HUES64 (cell line): ENCODE measurements around the gene MKLN1.
A peak's percentile ranks its signal among the peaks of the same experiment; 100 is the strongest.

ENCODE experiments used
- H3K27ac ChIP-seq: 2 replicates; pipeline ENCODE4 v1.7.0; 2013; ENCODE audit warnings: low read depth, low read length, inconsistent platforms
- H3K27me3 ChIP-seq: 2 replicates; pipeline ENCODE4 v1.6.1; 2013; ENCODE audit warnings: mild to moderate bottlenecking, low read length; ENCODE audit not compliant: insufficient read depth
- H3K36me3 ChIP-seq: 2 replicates; pipeline ENCODE4 v1.6.1; 2013; ENCODE audit warnings: mild to moderate bottlenecking, low read length; ENCODE audit not compliant: insufficient read depth
- H3K4me1 ChIP-seq: 2 replicates; pipeline ENCODE4 v1.6.1; 2013; ENCODE audit warnings: mild to moderate bottlenecking, low read length, moderate library complexity; ENCODE audit not compliant: insufficient read depth
- H3K4me3 ChIP-seq: 2 replicates; pipeline ENCODE4 v1.5.1; 2013; ENCODE audit warnings: mild to moderate bottlenecking, low read length, moderate library complexity
- H3K9ac ChIP-seq: 2 replicates; pipeline ENCODE4 v1.6.1; 2013; ENCODE audit warnings: mild to moderate bottlenecking, low read depth, low read length
- H3K9me3 ChIP-seq: 2 replicates; pipeline ENCODE4 v1.6.1; 2013; ENCODE audit warnings: low read depth, low read length; ENCODE audit not compliant: insufficient read depth
- WGBS: fragments of 150-250, 120-280 bp; methylation state at CpG from one replicate; pipeline ENCODE4 v1.1.7; 2013; ENCODE audit warnings: missing lambda C conversion rate; 5-methylcytosine and 5-hydroxymethylcytosine counted together

MKLN1 gene

GRCh38 chr7:131489881-131490280, 162.2 kb downstream of the MKLN1 start:
- Histone ChIP-seq H3K27ac (no peak overlapping the region), H3K4me3 (no peak overlapping the region), H3K4me1 (no peaks in the 10 kb centered on the region), H3K27me3 (no peaks in the 10 kb centered on the region), H3K9ac (no peak overlapping the region), H3K36me3 (peaks cover 7% of the 10 kb centered on the region), H3K9me3 (no peaks in the 10 kb centered on the region)
- 96% methylated on average over 3 of the region's 4 CpGs for WGBS

GRCh38 chr7:131493081-131493480, 165.4 kb downstream of the MKLN1 start:
- H3K27me3 ChIP-seq = no peaks in the 10 kb centered on the region
- WGBS = 88% methylated on average over 1 of the region's 2 CpGs
- no peaks in the 10 kb centered on the region for H3K4me1 ChIP-seq
- H3K27ac ChIP-seq = no peak overlapping the region
- no peak overlapping the region for H3K4me3 ChIP-seq
- peaks cover 16% of the 10 kb centered on the region for H3K36me3 ChIP-seq
- H3K9ac ChIP-seq = no peak overlapping the region
- no peaks in the 10 kb centered on the region for H3K9me3 ChIP-seq

GRCh38 chr7:131493581-131493980, 165.9 kb downstream of the MKLN1 start:
- Histone ChIP-seq H3K4me1 (no peaks in the 10 kb centered on the region), H3K27ac (no peak overlapping the region), H3K9ac (no peak overlapping the region), H3K27me3 (no peaks in the 10 kb centered on the region), H3K36me3 (peaks cover 21% of the 10 kb centered on the region), H3K9me3 (no peaks in the 10 kb centered on the region), H3K4me3 (no peak overlapping the region)

- WGBS = 100% methylated on average over 1 of the region's 2 CpGs
- H3K27ac ChIP-seq = no peak overlapping the region
- no peaks in the 10 kb centered on the region for H3K4me1 ChIP-seq
- no peaks in the 10 kb centered on the region for H3K27me3 ChIP-seq
- peaks cover 27% of the 10 kb centered on the region for H3K36me3 ChIP-seq
- H3K4me3 ChIP-seq = no peak overlapping the region
- no peak overlapping the region for H3K9ac ChIP-seq
- H3K9me3 ChIP-seq = no peaks in the 10 kb centered on the region
These were observed 166.5 kb downstream of the MKLN1 start for GRCh38 chr7:131494182-131494581.

GRCh38 chr7:131495669-131496498, 168.2 kb downstream of the MKLN1 start:
- WGBS = 86% methylated on average over 7 of the region's 7 CpGs
- Histone ChIP-seq H3K4me3 (no peak overlapping the region), H3K27me3 (no peaks in the 10 kb centered on the region)

GRCh38 chr7:131497454-131497853, 169.8 kb downstream of the MKLN1 start:
- Histone ChIP-seq H3K27me3 (no peaks in the 10 kb centered on the region), H3K4me3 (no peak overlapping the region), H3K27ac (peak overlapping the region; percentile 58; the same call in 1 of the 2 replicates), H3K4me1 (no peaks in the 10 kb centered on the region), H3K9me3 (no peaks in the 10 kb centered on the region), H3K9ac (no peak overlapping the region), H3K36me3 (peaks cover 59% of the 10 kb centered on the region)
- 92% methylated on average over 7 of the region's 7 CpGs for WGBS

More at GRCh38 chr7:131495669-131496498, 168.2 kb downstream of the MKLN1 start:
- Histone ChIP-seq H3K9ac (no peak overlapping the region), H3K9me3 (no peaks in the 10 kb centered on the region), H3K36me3 (peaks cover 43% of the 10 kb centered on the region), H3K4me1 (no peaks in the 10 kb centered on the region), H3K27ac (no peak overlapping the region)

- Histone ChIP-seq H3K9me3 (no peaks in the 10 kb centered on the region), H3K4me3 (no peak overlapping the region), H3K27ac (peak overlapping the region; percentile 20; the same call in 1 of the 2 replicates), H3K36me3 (peaks cover 68% of the 10 kb centered on the region), H3K4me1 (no peaks in the 10 kb centered on the region), H3K9ac (no peak overlapping the region), H3K27me3 (no peaks in the 10 kb centered on the region)
- 82% methylated on average over 4 of the region's 4 CpGs for WGBS
These were observed 170.7 kb downstream of the MKLN1 start for GRCh38 chr7:131498237-131498885.

- Histone ChIP-seq H3K4me3 (no peak overlapping the region), H3K4me1 (no peaks in the 10 kb centered on the region), H3K27me3 (no peaks in the 10 kb centered on the region), H3K9me3 (no peaks in the 10 kb centered on the region), H3K27ac (no peak overlapping the region), H3K9ac (no peak overlapping the region), H3K36me3 (peaks cover 82% of the 10 kb centered on the region)
- WGBS = 94% methylated on average over 6 of the region's 6 CpGs
These were observed 172.1 kb downstream of the MKLN1 start for GRCh38 chr7:131499801-131500200.

GRCh38 chr7:131500357-131500756, 172.7 kb downstream of the MKLN1 start:
- Histone ChIP-seq H3K4me3 (no peak overlapping the region), H3K27ac (peak overlapping the region; percentile 50; the same call in 1 of the 2 replicates), H3K4me1 (no peaks in the 10 kb centered on the region), H3K36me3 (peaks cover 88% of the 10 kb centered on the region), H3K27me3 (no peaks in the 10 kb centered on the region), H3K9ac (no peak overlapping the region), H3K9me3 (no peaks in the 10 kb centered on the region)
- 96% methylated on average over 1 of the region's 1 CpG for WGBS

- Histone ChIP-seq H3K36me3 (peaks cover 98% of the 10 kb centered on the region), H3K4me3 (no peak overlapping the region), H3K9ac (no peak overlapping the region), H3K9me3 (no peaks in the 10 kb centered on the region), H3K4me1 (no peaks in the 10 kb centered on the region), H3K27ac (no peak overlapping the region), H3K27me3 (no peaks in the 10 kb centered on the region)
- WGBS = 95% methylated on average over 3 of the region's 3 CpGs
These were observed 173.7 kb downstream of the MKLN1 start for GRCh38 chr7:131501422-131501821.

- no peaks in the 10 kb centered on the region for H3K9me3 ChIP-seq
- H3K9ac ChIP-seq = no peak overlapping the region
- peak overlapping the region; percentile 23; the same call in 1 of the 2 replicates for H3K27ac ChIP-seq
- no peaks in the 10 kb centered on the region for H3K4me1 ChIP-seq
- no peaks in the 10 kb centered on the region for H3K27me3 ChIP-seq
- no peak overlapping the region for H3K4me3 ChIP-seq
- H3K36me3 ChIP-seq = peaks cover 99% of the 10 kb centered on the region
- WGBS = 92% methylated on average over 14 of the region's 14 CpGs
These were observed 174.4 kb downstream of the MKLN1 start for GRCh38 chr7:131501930-131502685.
